ENCODE results near the gene SCN3A. TPM values are rescaled to one million over a fixed set of nuclear protein-coding genes. Genes with fewer than 3 reads are reported as not detected.

The SCN3A gene
- total RNA-seq, 1 experiment from 2014 or later: 0.07 TPM

GRCh38 chr2:165193178-165193777 is 10.6 kb downstream of the SCN3A start:
- no peak for ATAC-seq
- H3K4me2 ChIP-seq (ENCODE audit: low read length): no peak overlapping the region
- H3K79me2 ChIP-seq (ENCODE audit: low read length): no peaks in the 10 kb centered on the region
- no peak overlapping the region for H2AFZ ChIP-seq (ENCODE audit: low read length)
- no peak for TF ChIP-seq EZH2 (IDR thresholded peaks at IDR 0.05; ENCODE audit: low read length, unreplicated experiment)
- no peak for TF ChIP-seq EZH2phosphoT487 (IDR thresholded peaks at IDR 0.05; ENCODE audit: borderline replicate concordance, low read length)
- TF ChIP-seq CTCF (conservative IDR thresholded peaks at IDR 0.05; ENCODE audit: low read depth, low read length): no peak
- intact Hi-C loops (cut with micrococcal nuclease): no loop called here
- no peak overlapping the region for H3K4me3 ChIP-seq (ENCODE audit: low read length)
- H3F3A ChIP-seq (ENCODE audit: low read length, unreplicated experiment): no peaks in the 10 kb centered on the region
- no peak for DNase-seq
- H3K9me3 ChIP-seq (ENCODE audit: low read length): no peaks in the 10 kb centered on the region
- no peaks in the 10 kb centered on the region for H3K4me1 ChIP-seq (ENCODE audit: insufficient read depth, low read length)
- no peaks in the 10 kb centered on the region for H3K9me2 ChIP-seq (replicated peaks; ENCODE audit: low read length)
- no peak overlapping the region for H3K27ac ChIP-seq (ENCODE audit: low read length)
- no peak overlapping the region for H3K9ac ChIP-seq (ENCODE audit: low read length)
- ChIA-PET POLR2A (ENCODE audit: unreplicated experiment) (no interaction called here), CTCF (no interaction called here)
- BruUV-seq (replicated peaks): no TSS peak
- H3K27me3 ChIP-seq (ENCODE audit: low read length): peaks cover 25% of the 10 kb centered on the region
- no peaks in the 10 kb centered on the region for H4K20me1 ChIP-seq (ENCODE audit: low read length)
- H3K36me3 ChIP-seq (ENCODE audit: low read depth, low read length): no peaks in the 10 kb centered on the region

GRCh38 chr2:165192729-165193128 is 11.1 kb downstream of the SCN3A start:
- no peak overlapping the region for H3K4me2 ChIP-seq (ENCODE audit: low read length)
- intact Hi-C loops (cut with micrococcal nuclease): no loop called here
- no peaks in the 10 kb centered on the region for H4K20me1 ChIP-seq (ENCODE audit: low read length)
- no TSS peak for BruUV-seq (replicated peaks)
- H3K9me3 ChIP-seq (ENCODE audit: low read length): no peaks in the 10 kb centered on the region
- TF ChIP-seq EZH2phosphoT487 (IDR thresholded peaks at IDR 0.05; ENCODE audit: borderline replicate concordance, low read length) (no peak), CTCF (conservative IDR thresholded peaks at IDR 0.05; ENCODE audit: low read depth, low read length) (no peak), EZH2 (IDR thresholded peaks at IDR 0.05; ENCODE audit: low read length, unreplicated experiment) (no peak)
- H2AFZ ChIP-seq (ENCODE audit: low read length): no peak overlapping the region
- no peaks in the 10 kb centered on the region for H3K79me2 ChIP-seq (ENCODE audit: low read length)
- H3K4me3 ChIP-seq (ENCODE audit: low read length): no peak overlapping the region
- ChIA-PET CTCF (no interaction called here), POLR2A (ENCODE audit: unreplicated experiment) (no interaction called here)
- no peak overlapping the region for H3K27ac ChIP-seq (ENCODE audit: low read length)
- H3K4me1 ChIP-seq (ENCODE audit: insufficient read depth, low read length): no peaks in the 10 kb centered on the region
- peaks cover 20% of the 10 kb centered on the region for H3K27me3 ChIP-seq (ENCODE audit: low read length)
- no peaks in the 10 kb centered on the region for H3F3A ChIP-seq (ENCODE audit: low read length, unreplicated experiment)
- DNase-seq (no peak), ATAC-seq (no peak)
- H3K9ac ChIP-seq (ENCODE audit: low read length): no peak overlapping the region
- no peaks in the 10 kb centered on the region for H3K36me3 ChIP-seq (ENCODE audit: low read depth, low read length)
- no peaks in the 10 kb centered on the region for H3K9me2 ChIP-seq (replicated peaks; ENCODE audit: low read length)

GRCh38 chr2:165191096-165191728 is 12.6 kb downstream of the SCN3A start:
- no peak overlapping the region for H3K4me2 ChIP-seq (ENCODE audit: low read length)
- DNase-seq (no peak), ATAC-seq (peak; percentile 31; the same call in 1 of the 2 replicates)
- no peaks in the 10 kb centered on the region for H4K20me1 ChIP-seq (ENCODE audit: low read length)
- no peak for TF ChIP-seq EZH2phosphoT487 (IDR thresholded peaks at IDR 0.05; ENCODE audit: borderline replicate concordance, low read length)
- TF ChIP-seq CTCF (conservative IDR thresholded peaks at IDR 0.05; ENCODE audit: low read depth, low read length): no peak
- no peak for TF ChIP-seq EZH2 (IDR thresholded peaks at IDR 0.05; ENCODE audit: low read length, unreplicated experiment)
- H3F3A ChIP-seq (ENCODE audit: low read length, unreplicated experiment): no peaks in the 10 kb centered on the region
- H3K4me1 ChIP-seq (ENCODE audit: insufficient read depth, low read length): no peaks in the 10 kb centered on the region
- ChIA-PET POLR2A (ENCODE audit: unreplicated experiment) (no interaction called here), CTCF (no interaction called here)
- no peaks in the 10 kb centered on the region for H3K9me3 ChIP-seq (ENCODE audit: low read length)
- H3K9ac ChIP-seq (ENCODE audit: low read length): no peak overlapping the region
- no peak overlapping the region for H3K27ac ChIP-seq (ENCODE audit: low read length)
- no peak overlapping the region for H2AFZ ChIP-seq (ENCODE audit: low read length)
- intact Hi-C loops (cut with micrococcal nuclease): no loop called here
- H3K79me2 ChIP-seq (ENCODE audit: low read length): no peaks in the 10 kb centered on the region
- H3K9me2 ChIP-seq (replicated peaks; ENCODE audit: low read length): no peaks in the 10 kb centered on the region
- no TSS peak for BruUV-seq (replicated peaks)
- peaks cover 12% of the 10 kb centered on the region; the same call in 1 of the 2 replicates for H3K27me3 ChIP-seq (ENCODE audit: low read length)
- H3K4me3 ChIP-seq (ENCODE audit: low read length): no peak overlapping the region
- H3K36me3 ChIP-seq (ENCODE audit: low read depth, low read length): no peaks in the 10 kb centered on the region
